ENCODE measurements around the gene PAX7.

- TF ChIP-seq RFX5 (IDR thresholded peaks at IDR 0.05), result no peak
- no peak for TF ChIP-seq FOSB (CRISPR knock-in tag; IDR thresholded peaks at IDR 0.05)
- no peak for TF ChIP-seq SMC3 (IDR thresholded peaks at IDR 0.05)
- no peak for TF ChIP-seq EP300 (IDR thresholded peaks at IDR 0.05)
- no peak for TF ChIP-seq RARB (CRISPR knock-in tag; IDR thresholded peaks at IDR 0.05)
- TF ChIP-seq RAD21 (conservative IDR thresholded peaks at IDR 0.05 in 1 of 2, IDR thresholded peaks at IDR 0.05 in 1 of 2), result no peak
- no peak for TF ChIP-seq CTCF (IDR thresholded peaks at IDR 0.05)
- TF ChIP-seq, protein P1, sequence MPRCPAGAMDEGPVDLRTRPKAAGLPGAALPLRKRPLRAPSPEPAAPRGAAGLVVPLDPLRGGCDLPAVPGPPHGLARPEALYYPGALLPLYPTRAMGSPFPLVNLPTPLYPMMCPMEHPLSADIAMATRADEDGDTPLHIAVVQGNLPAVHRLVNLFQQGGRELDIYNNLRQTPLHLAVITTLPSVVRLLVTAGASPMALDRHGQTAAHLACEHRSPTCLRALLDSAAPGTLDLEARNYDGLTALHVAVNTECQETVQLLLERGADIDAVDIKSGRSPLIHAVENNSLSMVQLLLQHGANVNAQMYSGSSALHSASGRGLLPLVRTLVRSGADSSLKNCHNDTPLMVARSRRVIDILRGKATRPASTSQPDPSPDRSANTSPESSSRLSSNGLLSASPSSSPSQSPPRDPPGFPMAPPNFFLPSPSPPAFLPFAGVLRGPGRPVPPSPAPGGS (IDR thresholded peaks at IDR 0.05), result no peak
- TF ChIP-seq CBX2 (IDR thresholded peaks at IDR 0.05; ENCODE audit: borderline replicate concordance, low read depth), result no peak
Observed at GRCh38 chr1:18739408-18739807, 108.8 kb downstream of the PAX7 start.
